RCC 7860 (cell line): ENCODE data around the gene TTLL11.

Experiments used
- DNase-seq: peaks from one replicate; pipeline ENCODE4 v3.0.0-alpha.2; 2015; ENCODE audit warnings: low spot score
- FAIRE-seq: peaks from 2 replicates; lab custom pipeline; 2012; peaks lifted over from hg19 to GRCh38; lab: Jason Lieb, UNC

Gene TTLL11

DNA sequence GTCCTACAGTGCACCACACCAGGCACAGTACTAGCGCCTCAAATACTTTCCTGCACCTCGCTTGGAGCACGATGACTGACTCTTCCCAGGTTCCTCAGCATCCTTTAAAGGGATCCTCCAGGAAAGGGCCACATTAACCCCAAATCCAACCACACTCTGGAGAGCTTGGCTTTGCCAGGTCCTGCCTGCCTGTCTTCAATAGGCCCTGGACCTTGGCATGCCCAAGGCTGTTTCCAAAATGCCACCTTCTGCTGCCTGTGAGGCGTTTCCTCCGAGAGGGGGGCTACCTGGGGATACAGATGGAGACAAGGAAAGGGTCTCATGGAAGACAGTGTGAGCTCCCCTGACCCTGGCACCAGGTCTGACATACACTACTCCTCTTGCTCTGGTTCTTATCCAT lies 271.8 kb downstream of the TTLL11 start:
- DNase-seq = no peak
- no peak for FAIRE-seq

DNA sequence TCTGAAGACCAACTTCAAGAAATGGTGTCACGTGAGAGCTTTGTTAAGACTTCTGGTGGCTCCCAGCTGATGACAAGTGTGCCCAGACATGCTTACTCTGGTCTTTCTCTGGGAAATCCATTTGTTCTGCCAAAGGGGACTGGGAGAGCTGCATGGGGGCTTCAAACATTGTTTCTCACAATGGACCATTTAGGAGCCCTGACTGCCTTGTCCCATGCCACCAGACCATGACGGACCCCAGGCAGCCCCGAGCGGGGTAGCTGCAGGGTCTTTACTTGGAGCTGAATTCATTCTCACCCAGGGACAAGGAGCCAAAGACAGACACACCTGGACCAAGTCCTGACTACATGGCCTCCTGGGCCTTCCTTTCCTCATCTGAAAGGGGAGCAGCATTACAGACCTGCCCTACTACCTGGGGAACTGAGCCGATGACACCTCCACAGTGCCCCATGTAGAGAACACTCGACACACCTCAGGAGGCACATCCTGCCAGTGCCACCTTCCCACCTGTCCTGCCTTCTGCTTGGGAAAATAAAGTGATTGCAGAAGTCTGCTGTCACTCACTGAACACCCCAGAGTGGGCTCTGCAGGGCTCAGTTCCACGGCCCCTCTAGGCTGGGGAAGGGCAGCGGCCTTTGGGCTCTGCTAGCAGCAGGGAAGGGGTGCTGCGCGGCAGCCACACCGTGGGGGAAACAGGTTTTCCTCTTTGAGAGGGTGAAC lies 272.7 kb downstream of the TTLL11 start:
- FAIRE-seq (no peak), DNase-seq (no peak)

DNA sequence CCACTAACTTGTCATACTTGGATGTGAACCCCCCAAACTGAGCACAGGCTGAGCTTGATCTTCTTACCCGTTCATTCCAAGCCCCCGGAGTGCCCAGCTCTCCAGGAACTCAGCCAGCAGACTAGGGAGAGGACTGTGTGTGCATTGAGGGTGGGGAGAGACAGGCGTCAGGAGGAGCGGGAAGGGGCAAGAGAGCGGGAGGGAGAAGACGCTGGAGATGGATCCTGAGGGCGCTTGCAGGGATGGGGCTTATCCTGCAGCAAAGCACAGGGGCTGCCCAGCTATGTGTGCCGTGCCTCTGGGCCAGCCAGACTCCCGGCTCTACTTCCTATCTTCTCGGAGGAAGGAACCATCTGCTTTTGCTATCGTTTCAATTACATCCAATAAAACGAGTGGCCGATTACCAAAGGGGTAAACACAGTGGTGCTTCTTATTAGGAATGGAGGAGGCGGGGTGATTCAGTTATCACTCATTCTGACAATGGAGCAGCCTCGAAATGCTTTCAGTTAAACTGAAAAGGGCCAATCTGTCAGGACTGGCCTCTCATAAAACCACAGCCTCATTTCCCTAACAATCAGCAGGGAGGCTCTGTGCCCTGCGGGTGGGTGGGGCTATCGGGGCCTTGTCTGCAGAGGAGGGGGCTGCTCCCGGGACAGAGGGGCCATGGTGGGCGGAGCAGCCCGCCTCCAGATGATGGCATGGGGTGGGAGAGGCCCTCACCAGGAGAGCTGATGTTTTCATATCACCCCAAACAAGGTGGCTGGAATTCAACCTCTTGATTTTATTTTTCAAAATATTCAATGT lies 273.5 kb downstream of the TTLL11 start:
- no peak for DNase-seq

DNA sequence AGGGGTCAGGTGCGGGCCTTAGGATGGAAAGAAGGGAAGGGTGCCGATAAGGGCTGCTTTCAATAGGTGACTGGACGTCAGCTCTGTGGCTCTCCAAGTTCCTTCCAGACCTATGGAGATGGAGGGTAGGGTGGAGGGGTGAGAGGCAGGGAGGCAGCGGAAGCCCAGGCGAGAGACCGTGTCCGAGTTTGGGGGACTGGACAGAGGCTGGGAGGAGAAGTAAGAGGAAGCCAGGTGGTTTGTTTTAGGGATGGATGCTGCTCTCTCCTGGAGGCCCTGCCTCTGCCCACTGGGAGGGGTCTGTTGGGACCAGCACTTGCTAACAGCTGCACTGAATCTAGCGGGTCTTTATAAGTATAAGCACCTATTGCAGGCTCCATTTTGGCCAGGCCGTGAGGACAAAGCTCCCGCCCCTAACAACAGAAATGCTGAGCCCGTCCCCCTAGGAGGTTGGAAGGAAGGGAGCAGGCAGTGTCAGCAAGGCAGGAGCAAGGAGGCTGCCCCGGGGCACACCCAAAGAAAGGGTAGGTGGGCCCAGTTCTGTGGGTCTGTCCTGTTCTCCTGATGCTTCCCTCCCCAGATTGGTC lies 274.2 kb downstream of the TTLL11 start:
- FAIRE-seq (no peak), DNase-seq (no peak)

More for the DNA sequence above, 273.5 kb downstream of the TTLL11 start:
- no peak for FAIRE-seq

DNA sequence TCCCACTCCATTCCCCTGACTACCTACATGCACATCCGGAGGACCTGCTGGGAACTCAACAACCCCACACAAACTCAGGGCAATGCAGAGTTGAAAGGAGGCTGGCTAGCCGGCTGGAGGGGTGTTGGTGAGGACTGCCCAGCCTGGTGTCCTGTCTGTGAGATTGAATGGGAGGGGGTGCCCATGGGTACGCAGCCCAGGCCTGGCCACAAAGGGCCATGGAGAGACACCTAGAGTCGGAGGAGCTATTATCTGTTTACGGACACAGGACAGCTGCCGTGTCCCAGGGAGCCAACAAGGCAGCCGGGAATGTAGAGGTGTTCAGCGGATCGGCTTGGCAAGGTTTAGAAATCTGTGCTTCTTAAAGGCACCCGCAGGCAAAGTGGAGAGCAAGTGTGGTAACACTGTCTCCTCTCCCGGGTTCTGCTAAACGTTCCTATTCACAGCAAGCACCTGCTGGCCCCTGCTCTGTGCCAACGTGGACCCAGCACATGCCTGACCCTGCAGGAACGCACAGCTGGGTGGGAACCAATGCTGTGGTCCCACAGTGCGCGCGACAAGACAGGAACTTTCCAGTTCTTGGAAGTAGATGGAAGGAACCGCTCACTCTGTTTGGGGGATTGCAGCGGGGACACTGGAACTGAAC lies 275.0 kb downstream of the TTLL11 start:
- FAIRE-seq (no peak), DNase-seq (no peak)

DNA sequence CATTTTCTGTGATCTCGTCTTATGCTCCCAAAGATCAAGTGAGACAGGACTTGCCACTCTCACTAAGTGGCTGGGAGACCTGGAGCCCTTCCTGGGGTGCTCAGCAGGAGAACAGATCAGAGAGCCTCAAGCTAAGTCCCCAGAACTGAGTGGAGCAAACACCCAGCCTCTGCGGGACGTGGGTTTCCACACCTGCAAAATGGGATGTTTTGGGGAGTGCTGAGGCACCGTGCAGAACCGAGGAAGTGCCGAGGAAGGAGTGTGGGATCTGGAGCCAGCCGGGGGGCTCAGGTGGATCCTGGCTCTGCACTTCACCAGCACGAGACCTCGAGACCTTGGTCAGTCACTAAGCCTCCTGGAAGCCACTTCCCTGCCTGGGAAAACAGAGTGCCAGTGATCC lies 275.6 kb downstream of the TTLL11 start:
- DNase-seq (no peak), FAIRE-seq (no peak)

DNA sequence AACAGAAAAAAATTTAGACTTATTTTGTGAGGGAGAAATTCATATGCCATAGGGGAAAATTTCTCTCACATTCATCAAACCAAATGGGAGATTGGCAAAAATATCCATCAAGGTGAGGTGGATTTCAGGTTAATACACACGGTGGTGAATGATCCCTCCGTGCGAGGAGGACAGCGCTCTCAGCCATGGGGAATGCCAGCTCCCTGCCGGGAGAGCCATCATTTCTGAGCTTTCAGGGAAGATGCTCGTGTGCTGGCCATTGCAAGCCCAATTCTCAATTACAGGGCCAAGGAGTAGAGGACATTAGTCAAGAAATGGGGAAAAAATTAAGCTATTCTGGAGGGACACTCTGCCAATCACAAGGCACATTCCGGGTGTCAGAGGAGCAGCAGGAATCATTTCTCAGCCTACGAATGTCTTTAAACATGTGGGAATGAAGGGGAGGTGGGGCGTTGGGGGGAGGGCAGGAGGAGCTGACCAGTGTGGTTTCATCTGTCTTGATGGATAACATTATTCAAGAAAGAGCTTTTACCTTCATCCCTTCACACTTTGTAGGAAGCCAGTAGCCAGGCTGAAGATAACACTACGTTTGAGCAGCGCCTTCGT lies 276.2 kb downstream of the TTLL11 start:
- FAIRE-seq (no peak), DNase-seq (no peak)

DNA sequence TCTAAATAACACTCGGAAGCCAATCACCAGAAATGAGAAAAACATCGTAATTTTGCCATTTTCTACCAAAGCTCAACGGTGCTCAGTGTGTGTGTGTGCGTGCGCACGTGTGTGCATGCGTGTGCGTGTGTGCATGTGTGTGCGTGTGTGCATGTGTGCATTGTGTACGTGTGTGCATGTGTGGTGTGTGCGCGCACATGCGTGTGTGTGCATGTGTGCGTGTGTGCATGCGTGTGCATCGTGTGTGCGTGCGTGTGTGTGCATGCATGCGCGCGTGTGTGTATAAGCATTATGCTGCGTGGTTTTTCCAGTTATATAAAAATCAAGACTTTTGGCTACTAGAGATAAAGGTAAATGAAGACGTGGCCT lies 276.7 kb downstream of the TTLL11 start:
- FAIRE-seq = no peak
- no peak for DNase-seq

DNA sequence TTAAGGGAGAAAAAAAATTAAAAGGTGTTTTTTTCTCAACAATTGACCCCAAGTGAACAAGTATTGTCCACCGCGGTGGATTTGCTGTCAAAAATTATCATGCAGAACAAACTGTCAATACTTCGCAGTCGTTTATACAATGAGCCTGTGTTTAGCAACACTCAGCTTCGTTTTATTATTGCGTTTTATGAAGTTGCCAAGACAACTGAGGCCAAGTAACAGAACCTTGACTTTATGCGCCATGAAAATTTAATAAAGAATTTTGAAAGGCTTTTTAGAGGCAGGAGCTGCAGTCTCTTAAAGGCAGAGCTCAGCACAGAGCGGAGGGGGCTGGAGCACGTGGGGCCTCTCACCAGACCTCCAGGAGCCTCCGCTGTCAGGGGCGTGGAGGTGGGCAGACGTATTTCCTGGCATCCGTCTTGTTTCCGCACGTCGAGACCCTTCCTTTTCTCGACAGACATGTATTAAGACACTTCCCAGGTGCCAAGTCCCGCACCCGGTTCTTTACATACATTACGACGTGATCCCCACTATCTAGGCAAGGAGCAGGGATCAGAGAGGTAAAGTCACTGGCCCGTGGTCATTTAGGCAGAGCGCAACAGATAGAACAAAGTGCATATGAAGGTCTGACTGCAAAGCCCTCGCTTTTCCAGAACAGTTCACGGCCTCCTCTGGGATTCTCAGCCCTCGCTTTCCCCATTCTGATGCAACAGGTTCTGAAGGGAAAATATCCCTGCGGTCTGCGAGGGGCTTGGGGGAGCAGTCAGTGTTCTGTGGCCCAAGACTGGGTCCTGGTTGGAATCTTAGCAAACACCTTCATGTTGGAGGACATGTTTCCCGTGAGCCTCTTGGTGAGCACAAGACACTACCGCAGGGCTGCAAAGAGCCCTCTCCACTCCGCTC lies 277.3 kb downstream of the TTLL11 start:
- DNase-seq (no peak), FAIRE-seq (no peak)

DNA sequence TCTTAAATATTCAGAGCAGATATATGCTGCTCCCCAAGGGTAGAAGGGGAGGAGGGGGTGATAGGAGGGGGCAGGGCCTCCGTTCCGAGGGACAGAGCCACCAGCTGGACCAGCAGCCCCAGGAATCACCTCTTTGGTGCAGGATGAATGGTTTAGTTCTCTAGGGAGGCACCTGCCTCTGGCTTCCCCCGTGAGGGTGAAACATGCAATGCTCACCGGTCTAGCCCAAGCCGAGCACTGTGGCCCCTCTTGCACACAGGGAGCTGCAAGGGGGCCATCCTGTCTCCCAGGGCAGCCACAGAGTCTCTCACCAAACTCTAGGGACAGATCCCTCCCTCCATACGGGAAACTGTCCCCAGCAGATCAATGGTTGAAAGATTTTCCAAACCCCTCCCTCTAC lies 278.0 kb downstream of the TTLL11 start:
- no peak for DNase-seq
- FAIRE-seq = no peak

DNA sequence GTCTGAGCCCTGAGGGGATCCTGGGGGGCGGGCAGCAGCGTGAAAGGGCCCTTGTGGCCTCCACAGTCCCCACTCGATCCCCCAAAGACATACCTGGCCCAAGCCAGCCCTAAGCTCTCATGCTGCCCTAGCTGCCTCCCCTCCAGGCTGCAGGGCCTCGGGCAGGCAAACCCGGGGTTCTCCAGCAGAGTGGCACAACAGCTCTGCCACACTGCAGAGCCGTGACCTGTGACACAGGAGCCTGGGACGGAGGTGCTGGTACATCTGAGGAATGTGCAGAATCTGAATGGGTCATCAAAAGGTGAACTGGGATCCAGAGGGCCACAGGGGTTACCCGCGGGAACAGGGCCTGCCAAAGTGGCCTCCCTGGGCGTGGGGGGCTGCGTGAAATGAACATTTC lies 278.5 kb downstream of the TTLL11 start:
- no peak for DNase-seq

DNA sequence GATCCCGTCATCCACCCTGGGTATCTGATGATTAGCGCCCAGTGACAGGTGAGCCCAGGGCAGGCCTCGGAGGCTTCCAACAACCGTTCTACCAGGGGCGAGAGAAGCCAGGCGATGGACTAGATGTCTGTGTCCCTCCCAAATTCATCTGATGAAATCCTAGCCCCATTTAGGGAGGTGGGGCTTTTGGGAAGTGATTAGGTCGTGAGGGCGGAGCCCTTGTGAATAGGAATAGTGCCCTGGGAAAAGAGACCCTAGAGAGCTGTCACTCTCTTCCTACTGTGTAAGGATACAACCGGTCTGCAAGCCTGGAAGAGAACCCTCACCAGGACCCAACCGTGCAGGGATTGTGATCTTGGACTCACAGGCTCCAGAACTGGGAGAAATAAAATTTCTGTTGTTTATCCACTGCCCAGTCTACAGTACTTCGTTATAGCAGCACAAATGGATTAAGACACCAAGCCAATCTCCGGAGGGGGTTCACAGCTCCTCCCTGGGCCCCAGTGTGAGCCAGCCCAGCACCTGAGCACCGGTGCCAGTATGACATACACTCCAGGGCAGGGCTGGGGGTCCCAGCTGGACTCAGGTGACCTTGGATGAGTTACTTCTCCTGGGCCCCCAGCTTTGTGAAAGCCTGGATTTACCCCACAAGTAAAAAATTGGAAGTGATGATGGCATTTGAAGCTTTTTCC lies 279.4 kb downstream of the TTLL11 start:
- no peak for FAIRE-seq
- DNase-seq = no peak

More for the DNA sequence above, 278.5 kb downstream of the TTLL11 start:
- no peak for FAIRE-seq

DNA sequence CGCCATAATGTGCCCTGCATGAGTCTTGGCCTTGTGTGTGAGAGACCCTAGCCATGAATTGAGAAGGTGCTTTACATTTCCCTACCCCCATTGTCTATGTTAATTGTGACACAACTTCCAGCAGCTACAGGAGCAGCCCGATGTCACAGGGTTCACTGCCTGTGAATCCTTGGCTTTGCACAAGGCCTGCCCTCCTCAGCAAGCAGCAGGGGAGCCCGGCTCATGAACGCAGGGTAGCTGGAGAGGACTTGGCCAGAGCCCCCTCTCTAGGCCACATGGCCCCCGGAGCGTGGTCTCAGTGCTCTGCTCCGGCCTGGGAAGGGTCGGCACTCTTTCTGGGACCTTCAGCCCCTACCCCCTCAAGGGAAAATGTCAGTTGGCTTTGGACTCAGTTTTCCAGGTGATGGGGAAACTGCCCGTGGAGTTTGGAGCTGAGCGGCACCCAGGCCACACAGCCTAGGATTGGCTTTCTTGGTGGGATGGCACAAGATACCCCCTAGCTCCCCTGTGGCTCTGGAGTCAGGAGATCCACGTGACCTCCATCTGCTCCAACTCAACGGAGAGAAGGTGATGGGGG lies 280.9 kb downstream of the TTLL11 start:
- no peak for DNase-seq
- FAIRE-seq = no peak

DNA sequence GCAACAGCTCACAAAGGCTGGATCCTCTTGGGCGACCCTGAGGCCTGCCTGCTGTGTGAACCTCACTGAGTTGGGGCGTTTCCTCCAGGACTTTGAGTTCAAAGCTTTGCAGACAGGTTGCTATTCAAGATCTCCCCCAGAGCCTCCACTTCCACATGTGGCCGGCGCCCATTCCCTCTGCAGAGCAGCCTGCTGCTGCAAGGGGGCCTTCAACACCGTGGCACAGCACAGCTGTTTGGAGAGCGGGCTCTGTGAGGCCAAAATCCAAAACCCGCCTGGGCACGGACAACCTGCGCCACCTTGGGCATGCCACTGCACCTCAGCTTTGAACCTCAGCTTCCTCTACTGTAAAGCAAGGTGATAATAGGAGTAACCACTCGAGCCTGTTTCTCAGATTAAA lies 281.4 kb downstream of the TTLL11 start:
- DNase-seq (no peak), FAIRE-seq (no peak)

DNA sequence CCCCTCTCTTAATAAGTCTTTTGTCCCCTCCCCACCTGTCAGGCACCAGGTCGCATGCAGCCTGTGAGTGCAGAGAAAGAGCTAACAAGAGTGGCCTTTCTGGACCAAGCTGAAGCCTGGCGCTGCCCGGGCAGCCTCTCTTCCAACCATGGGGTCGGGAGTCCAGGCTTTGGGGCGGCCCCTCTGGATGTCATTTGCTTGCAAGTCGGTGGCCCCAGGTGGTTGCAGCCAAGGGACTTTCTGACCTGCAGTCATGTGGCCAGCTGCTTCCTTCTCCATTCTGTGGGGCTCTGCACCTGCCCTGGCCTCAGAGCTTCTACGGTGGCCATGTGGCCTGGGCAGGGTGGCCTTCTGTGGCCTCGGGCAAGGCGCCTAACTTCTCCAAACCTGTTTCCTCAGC lies 282.0 kb downstream of the TTLL11 start:
- FAIRE-seq (no peak), DNase-seq (no peak)

DNA sequence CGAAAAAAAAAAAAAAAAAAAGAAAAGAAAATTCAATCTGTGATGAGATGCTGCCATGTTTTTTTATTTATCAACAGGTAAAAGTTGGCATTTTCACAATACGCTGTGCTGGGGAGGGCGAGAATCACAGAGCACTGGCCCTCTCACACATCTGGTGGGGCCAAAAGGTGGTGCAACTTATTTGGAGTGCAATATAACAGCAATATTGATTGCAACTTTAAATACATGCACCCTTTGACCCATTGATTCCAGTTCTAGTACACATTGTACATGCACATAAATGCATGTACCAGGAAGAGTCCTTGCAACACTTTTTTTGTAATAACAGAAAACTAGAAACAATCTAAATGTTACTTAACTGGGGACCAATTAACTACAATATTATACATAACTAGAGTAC lies 282.6 kb downstream of the TTLL11 start:
- FAIRE-seq (no peak), DNase-seq (no peak)

DNA sequence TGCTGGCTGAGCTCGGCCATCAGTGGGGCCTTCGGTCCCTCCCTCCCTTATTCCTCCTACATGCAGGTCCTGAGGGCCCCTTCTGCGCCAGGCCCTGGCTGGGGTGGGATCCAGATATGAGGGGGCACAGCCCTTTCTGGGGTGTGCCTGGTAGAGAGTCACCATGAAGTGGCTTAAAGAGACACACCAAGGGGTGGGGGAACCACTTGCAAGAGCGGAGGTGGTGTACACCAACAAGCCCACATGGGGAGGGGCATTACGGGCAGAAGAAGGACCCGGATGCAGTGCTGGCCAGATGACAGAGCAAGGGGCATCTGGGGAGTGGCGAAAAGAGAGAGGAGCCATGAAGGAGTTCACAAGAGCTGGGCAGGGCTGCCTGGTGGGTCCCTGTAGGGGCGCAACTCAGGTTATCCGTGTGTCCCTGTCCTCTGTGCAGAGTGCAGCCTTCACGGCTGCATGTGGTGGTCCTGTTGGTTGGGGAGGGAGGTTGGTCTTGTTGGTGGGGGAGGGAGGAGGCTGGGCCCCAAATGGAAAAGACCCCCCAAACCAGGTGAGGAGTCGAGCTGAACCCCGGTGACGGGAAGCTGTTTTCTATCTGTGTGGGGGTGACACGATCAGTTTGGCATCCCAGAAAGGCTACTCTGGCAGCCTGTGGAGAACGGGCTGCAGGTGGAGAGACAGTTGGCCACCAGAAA lies 283.6 kb downstream of the TTLL11 start:
- DNase-seq (no peak), FAIRE-seq (no peak)

DNA sequence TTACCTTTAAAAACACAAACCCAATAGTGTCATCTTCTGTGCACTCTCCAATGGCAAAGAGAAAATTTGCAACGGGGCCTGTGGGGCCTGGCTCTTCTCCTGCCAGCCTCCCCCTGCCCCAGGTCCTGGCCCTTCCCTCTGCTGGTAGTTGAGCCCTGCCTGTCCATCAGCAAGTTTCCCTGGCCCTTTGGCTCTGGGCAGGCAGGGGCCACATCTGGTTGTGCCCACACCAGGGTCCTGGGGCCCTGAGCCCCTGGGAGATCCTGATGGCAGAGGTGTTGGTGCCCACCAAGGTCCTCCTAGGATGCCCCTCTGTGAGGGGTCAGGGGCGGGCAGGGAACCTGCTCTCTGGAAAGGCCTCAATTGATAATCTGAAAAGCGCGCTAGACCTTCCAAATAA lies 284.3 kb downstream of the TTLL11 start:
- FAIRE-seq = no peak

DNA sequence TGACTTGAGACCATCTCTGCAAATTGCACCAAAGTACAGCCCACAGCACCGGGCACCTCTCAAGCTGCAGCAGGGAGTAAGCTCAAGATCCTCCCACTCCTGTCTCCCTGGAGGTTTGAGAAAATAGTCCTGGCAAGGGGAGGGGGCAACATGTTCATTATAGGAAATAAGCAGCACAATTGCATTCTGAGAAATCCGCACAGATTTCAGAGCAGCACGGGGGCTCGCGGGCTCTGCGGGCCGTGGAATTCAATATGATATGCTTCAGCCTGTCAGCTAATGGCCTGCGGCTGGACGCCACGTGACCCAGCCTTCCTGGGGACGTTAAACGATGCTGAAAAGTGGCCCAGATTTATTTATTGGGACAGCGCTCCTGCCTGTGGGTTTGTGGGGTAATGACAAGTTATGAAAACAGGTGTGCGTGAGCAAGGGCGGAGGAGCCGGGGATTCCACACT lies 285.3 kb downstream of the TTLL11 start:
- DNase-seq = no peak

More for the DNA sequence above, 284.3 kb downstream of the TTLL11 start:
- DNase-seq = no peak

More for the DNA sequence above, 285.3 kb downstream of the TTLL11 start:
- FAIRE-seq = no peak
